GM23338 (cell line): ENCODE data around the gene IFRD1. TPM values are rescaled to one million over a fixed set of nuclear protein-coding genes. Genes with fewer than 3 reads are reported as not detected.

Experiments used
- ATAC-seq: fragments of 200-7000 bp; cut with Tn5 transposase; 3 replicates; pipeline ENCODE4 v1.9.1; 2020
- DNase-seq: peaks from one replicate; pipeline ENCODE4 v3.0.0-alpha.2; 2015; ENCODE audit warnings: low spot score
- H2AFZ ChIP-seq: fragments of 200-600 bp; sonication (generic); 2 replicates; pipeline ENCODE4 v1.8.0; 2016; ENCODE audit warnings: antibody characterized with exemption, mild to moderate bottlenecking, moderate library complexity
- H3F3A ChIP-seq: fragments of 200-600 bp; sonication (generic); replicated peaks from 2 replicates; pipeline ENCODE4 v1.8.0; 2017; ENCODE audit warnings: antibody characterized with exemption, mixed run types, low read depth
- H3K27ac ChIP-seq: fragments of 200-600 bp; sonication (generic); 2 replicates; pipeline ENCODE4 v1.6.1; 2016; ENCODE audit warnings: low read depth
- H3K27me3 ChIP-seq: fragments of 200-600 bp; sonication (generic); 2 replicates; pipeline ENCODE4 v1.8.0; 2016; ENCODE audit warnings: mild to moderate bottlenecking, mixed run types, moderate library complexity; ENCODE audit not compliant: insufficient read depth
- H3K36me3 ChIP-seq: fragments of 200-600 bp; sonication (generic); 2 replicates; pipeline ENCODE4 v1.8.0; 2016; ENCODE audit warnings: mild to moderate bottlenecking; ENCODE audit not compliant: insufficient read depth
- H3K4me1 ChIP-seq: fragments of 200-600 bp; sonication (generic); 2 replicates; pipeline ENCODE4 v1.8.0; 2016; ENCODE audit warnings: mild to moderate bottlenecking, moderate library complexity; ENCODE audit not compliant: insufficient read depth
- H3K4me2 ChIP-seq: fragments of 200-600 bp; sonication (generic); 2 replicates; pipeline ENCODE4 v1.7.1; 2017; ENCODE audit warnings: mixed run types
- H3K4me3 ChIP-seq: fragments of 200-600 bp; sonication (generic); 2 replicates; pipeline ENCODE4 v1.6.1; 2016; ENCODE audit warnings: mixed run types
- H3K79me2 ChIP-seq: fragments of 200-600 bp; sonication (generic); replicated peaks from 2 replicates; pipeline ENCODE4 v1.8.0; 2017; ENCODE audit warnings: mild to moderate bottlenecking; ENCODE audit not compliant: insufficient read depth
- H3K9me2 ChIP-seq: fragments of 200-600 bp; sonication (generic); 2 replicates; pipeline ENCODE4 v1.8.0; 2017; ENCODE audit not compliant: insufficient read depth
- H4K20me1 ChIP-seq: fragments of 200-600 bp; sonication (generic); replicated peaks from 2 replicates; pipeline ENCODE4 v1.8.0; 2017; ENCODE audit warnings: mild to moderate bottlenecking; ENCODE audit not compliant: insufficient read depth
- H3K27ac Mint-ChIP-seq: 2 replicates; pipeline ENCODE4 v1.8.0; 2020; ENCODE audit warnings: inconsistent platforms, mild to moderate bottlenecking, moderate library complexity, mixed read lengths
- H3K27me3 Mint-ChIP-seq: 3 replicates; pipeline ENCODE4 v1.8.0; 2022; ENCODE audit warnings: low read depth, mild to moderate bottlenecking, moderate library complexity, mixed read lengths, inconsistent platforms; ENCODE audit not compliant: insufficient read depth, poor library complexity
- H3K36me3 Mint-ChIP-seq: 3 replicates; pipeline ENCODE4 v1.8.0; 2021; ENCODE audit warnings: low read depth, mild to moderate bottlenecking, inconsistent platforms, moderate library complexity, mixed read lengths
- H3K4me1 Mint-ChIP-seq: 3 replicates; pipeline ENCODE4 v1.8.0; 2020; ENCODE audit warnings: mild to moderate bottlenecking, inconsistent platforms, mixed read lengths
- H3K4me3 Mint-ChIP-seq: 3 replicates; pipeline ENCODE4 v1.8.0; 2021; ENCODE audit warnings: moderate library complexity, mild to moderate bottlenecking, inconsistent platforms, mixed read lengths
- H3K9me3 Mint-ChIP-seq: 3 replicates; pipeline ENCODE4 v1.8.0; 2020; ENCODE audit warnings: moderate library complexity, mild to moderate bottlenecking, inconsistent platforms, mixed read lengths
- CREB1 ChIP-seq: fragments of 250-450 bp; sonication (Bioruptor Pico); IDR thresholded peaks from 2 replicates; pipeline ENCODE4 v1.5.0; 2020; ENCODE audit warnings: low read depth, mild to moderate bottlenecking, moderate library complexity
- EZH2 ChIP-seq: fragments of 200-600 bp; sonication (generic); IDR thresholded peaks from one replicate; pipeline ENCODE4 v1.8.0; 2017; ENCODE audit warnings: antibody characterized with exemption, mild to moderate bottlenecking, low read depth; ENCODE audit not compliant: unreplicated experiment
- EZH2phosphoT487 ChIP-seq: fragments of 200-600 bp; sonication (generic); IDR thresholded peaks from one replicate; pipeline ENCODE4 v1.8.1; 2018; ENCODE audit warnings: antibody characterized with exemption; ENCODE audit not compliant: unreplicated experiment
- JUNB ChIP-seq: IDR thresholded peaks from one replicate; pipeline ENCODE4 v1.6.1; 2016; ENCODE audit warnings: antibody characterized with exemption; ENCODE audit not compliant: unreplicated experiment
- NANOG ChIP-seq: IDR thresholded peaks from 2 replicates; pipeline ENCODE4 v1.6.1; 2016; ENCODE audit warnings: antibody characterized with exemption, borderline replicate concordance
- POLR2AphosphoS5 ChIP-seq: IDR thresholded peaks from 2 replicates; pipeline ENCODE4 v1.6.1; 2016; ENCODE audit warnings: antibody characterized with exemption, low read depth
- STAT1 ChIP-seq: IDR thresholded peaks from one replicate; pipeline ENCODE4 v1.6.1; 2016; ENCODE audit warnings: antibody characterized with exemption; ENCODE audit not compliant: unreplicated experiment
- ZNF114 ChIP-seq: fragments of 250-450 bp; sonication (Bioruptor Pico); IDR thresholded peaks from 2 replicates; pipeline ENCODE4 v1.5.0; 2020; ENCODE audit warnings: mild to moderate bottlenecking, moderate library complexity
- ZNF331 ChIP-seq: fragments of 250-450 bp; sonication (Bioruptor Pico); IDR thresholded peaks from 2 replicates; pipeline ENCODE4 v1.5.0; 2020; ENCODE audit warnings: low read depth, mild to moderate bottlenecking, moderate library complexity
- ZNF462 ChIP-seq: fragments of 250-450 bp; sonication (Bioruptor Pico); IDR thresholded peaks from 2 replicates; pipeline ENCODE4 v1.5.0; 2020; ENCODE audit warnings: mild to moderate bottlenecking, moderate library complexity
- polyA plus RNA-seq: library from polyadenylated mRNA; unstranded; fragments of >200 nt; fragmentation: Nextera tagmentation; extraction: Ambion mirVana; gene quantifications from 2 replicates; pipeline ENCODE4 v1.2.1, GENCODE V29; 2016
- total RNA-seq: library from RNA; depleted of rRNA; stranded (reverse); fragments of >200 nt; shearing (Covaris generic); gene quantifications from 2 replicates; pipeline ENCODE4 v1.2.3, GENCODE V29; 2014
- TF ChIP-seq, protein P1 (sequence below): IDR thresholded peaks from one replicate; pipeline ENCODE4 v1.6.1; 2018; ENCODE audit warnings: antibody characterized with exemption; ENCODE audit not compliant: unreplicated experiment
- TF ChIP-seq, protein P2 (sequence below), 2 experiments: fragments of 200-600 bp in 1 of 2; sonication (generic) in 1 of 2; conservative IDR thresholded peaks; 2 replicates each; pipeline versions ENCODE4 v1.5.1 to v1.6.1; 2016 to 2017; ENCODE audit warnings: antibody characterized with exemption in 2 of 2, low read depth in 2 of 2, mild to moderate bottlenecking in 2 of 2, moderate library complexity in 1 of 2
- TF ChIP-seq, protein P3 (sequence below): IDR thresholded peaks from 2 replicates; pipeline ENCODE4 v1.6.1; 2016; ENCODE audit warnings: antibody characterized with exemption

IFRD1 gene
- total and polyA plus RNA-seq, 2 experiments from 2014 or later = 69.6 to 73.6 TPM

DNA sequence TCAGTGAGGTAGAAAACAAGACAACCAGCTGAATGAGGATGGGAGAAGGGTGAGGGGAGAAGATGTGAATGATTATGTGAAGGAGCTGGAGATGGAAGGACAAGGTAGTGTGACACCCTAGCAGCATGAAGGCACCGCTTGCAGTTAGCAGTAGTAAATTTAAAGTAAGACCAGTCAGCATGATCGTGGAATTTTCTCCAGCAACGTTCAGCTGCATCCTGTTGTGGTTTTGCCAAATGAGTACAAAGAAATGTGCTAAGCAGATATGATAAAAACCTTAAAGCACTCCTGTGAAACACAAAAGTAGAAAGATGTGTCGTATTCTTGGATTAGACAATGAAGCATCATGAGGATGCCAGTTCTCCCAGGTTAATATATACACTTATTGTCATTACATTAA is 34.1 kb upstream of the IFRD1 start:
- Mint-ChIP-seq H3K9me3 (peaks cover 13% of the 10 kb centered on the region), H3K27me3 (peaks cover 2% of the 10 kb centered on the region), H3K27ac (no peak overlapping the region), H3K4me3 (no peak overlapping the region), H3K36me3 (peaks cover 3% of the 10 kb centered on the region; the same call in 2 of the 3 replicates), H3K4me1 (peaks cover 14% of the 10 kb centered on the region)
- Histone ChIP-seq H2AFZ (no peak overlapping the region), H3K27ac (no peak overlapping the region), H3K79me2 (no peaks in the 10 kb centered on the region), H3F3A (no peaks in the 10 kb centered on the region), H3K4me3 (no peak overlapping the region), H3K4me1 (peaks cover 6% of the 10 kb centered on the region; the same call in 1 of the 2 replicates), H3K9me2 (no peaks in the 10 kb centered on the region), H3K4me2 (no peak overlapping the region), H3K36me3 (no peaks in the 10 kb centered on the region), H4K20me1 (no peaks in the 10 kb centered on the region), H3K27me3 (no peaks in the 10 kb centered on the region)
- TF ChIP-seq CREB1 (CRISPR knock-in tag) = no peak
- TF ChIP-seq EZH2 = no peak
- TF ChIP-seq STAT1 = no peak
- TF ChIP-seq ZNF462 = no peak
- TF ChIP-seq ZNF114 (CRISPR knock-in tag) = no peak
- TF ChIP-seq NANOG = no peak
- TF ChIP-seq, protein P1, sequence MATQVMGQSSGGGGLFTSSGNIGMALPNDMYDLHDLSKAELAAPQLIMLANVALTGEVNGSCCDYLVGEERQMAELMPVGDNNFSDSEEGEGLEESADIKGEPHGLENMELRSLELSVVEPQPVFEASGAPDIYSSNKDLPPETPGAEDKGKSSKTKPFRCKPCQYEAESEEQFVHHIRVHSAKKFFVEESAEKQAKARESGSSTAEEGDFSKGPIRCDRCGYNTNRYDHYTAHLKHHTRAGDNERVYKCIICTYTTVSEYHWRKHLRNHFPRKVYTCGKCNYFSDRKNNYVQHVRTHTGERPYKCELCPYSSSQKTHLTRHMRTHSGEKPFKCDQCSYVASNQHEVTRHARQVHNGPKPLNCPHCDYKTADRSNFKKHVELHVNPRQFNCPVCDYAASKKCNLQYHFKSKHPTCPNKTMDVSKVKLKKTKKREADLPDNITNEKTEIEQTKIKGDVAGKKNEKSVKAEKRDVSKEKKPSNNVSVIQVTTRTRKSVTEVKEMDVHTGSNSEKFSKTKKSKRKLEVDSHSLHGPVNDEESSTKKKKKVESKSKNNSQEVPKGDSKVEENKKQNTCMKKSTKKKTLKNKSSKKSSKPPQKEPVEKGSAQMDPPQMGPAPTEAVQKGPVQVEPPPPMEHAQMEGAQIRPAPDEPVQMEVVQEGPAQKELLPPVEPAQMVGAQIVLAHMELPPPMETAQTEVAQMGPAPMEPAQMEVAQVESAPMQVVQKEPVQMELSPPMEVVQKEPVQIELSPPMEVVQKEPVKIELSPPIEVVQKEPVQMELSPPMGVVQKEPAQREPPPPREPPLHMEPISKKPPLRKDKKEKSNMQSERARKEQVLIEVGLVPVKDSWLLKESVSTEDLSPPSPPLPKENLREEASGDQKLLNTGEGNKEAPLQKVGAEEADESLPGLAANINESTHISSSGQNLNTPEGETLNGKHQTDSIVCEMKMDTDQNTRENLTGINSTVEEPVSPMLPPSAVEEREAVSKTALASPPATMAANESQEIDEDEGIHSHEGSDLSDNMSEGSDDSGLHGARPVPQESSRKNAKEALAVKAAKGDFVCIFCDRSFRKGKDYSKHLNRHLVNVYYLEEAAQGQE = no peak
- TF ChIP-seq ZNF331 (CRISPR knock-in tag) = no peak
- TF ChIP-seq EZH2phosphoT487 = no peak
- TF ChIP-seq, protein P2, sequence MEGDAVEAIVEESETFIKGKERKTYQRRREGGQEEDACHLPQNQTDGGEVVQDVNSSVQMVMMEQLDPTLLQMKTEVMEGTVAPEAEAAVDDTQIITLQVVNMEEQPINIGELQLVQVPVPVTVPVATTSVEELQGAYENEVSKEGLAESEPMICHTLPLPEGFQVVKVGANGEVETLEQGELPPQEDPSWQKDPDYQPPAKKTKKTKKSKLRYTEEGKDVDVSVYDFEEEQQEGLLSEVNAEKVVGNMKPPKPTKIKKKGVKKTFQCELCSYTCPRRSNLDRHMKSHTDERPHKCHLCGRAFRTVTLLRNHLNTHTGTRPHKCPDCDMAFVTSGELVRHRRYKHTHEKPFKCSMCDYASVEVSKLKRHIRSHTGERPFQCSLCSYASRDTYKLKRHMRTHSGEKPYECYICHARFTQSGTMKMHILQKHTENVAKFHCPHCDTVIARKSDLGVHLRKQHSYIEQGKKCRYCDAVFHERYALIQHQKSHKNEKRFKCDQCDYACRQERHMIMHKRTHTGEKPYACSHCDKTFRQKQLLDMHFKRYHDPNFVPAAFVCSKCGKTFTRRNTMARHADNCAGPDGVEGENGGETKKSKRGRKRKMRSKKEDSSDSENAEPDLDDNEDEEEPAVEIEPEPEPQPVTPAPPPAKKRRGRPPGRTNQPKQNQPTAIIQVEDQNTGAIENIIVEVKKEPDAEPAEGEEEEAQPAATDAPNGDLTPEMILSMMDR (conservative IDR thresholded peaks at IDR 0.05; ENCODE audit: low read depth in 2 of 2) = no peak
- TF ChIP-seq, protein P3, sequence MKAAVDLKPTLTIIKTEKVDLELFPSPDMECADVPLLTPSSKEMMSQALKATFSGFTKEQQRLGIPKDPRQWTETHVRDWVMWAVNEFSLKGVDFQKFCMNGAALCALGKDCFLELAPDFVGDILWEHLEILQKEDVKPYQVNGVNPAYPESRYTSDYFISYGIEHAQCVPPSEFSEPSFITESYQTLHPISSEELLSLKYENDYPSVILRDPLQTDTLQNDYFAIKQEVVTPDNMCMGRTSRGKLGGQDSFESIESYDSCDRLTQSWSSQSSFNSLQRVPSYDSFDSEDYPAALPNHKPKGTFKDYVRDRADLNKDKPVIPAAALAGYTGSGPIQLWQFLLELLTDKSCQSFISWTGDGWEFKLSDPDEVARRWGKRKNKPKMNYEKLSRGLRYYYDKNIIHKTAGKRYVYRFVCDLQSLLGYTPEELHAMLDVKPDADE = no peak
- TF ChIP-seq POLR2AphosphoS5 = no peak
- TF ChIP-seq JUNB = no peak
- no peak for DNase-seq
- ATAC-seq = no peak
